Stomach (tissue), 4 donors: ENCODE results near the gene ECM1.

Source experiments
- CTCF ChIP-seq, 7 experiments: fragments of 450-650 bp in 4 of 7; fragments of 200-600 bp in 3 of 7; sonication (generic) in 3 of 7; IDR thresholded peaks; one replicate each; pipeline ENCODE4 v1.5.1; 2016 to 2019; ENCODE audit warnings: antibody characterized with exemption in 7 of 7, control low read depth in 2 of 7, mild to moderate bottlenecking in 1 of 7
- POLR2A ChIP-seq, 4 donors: fragments of 450-650 bp; IDR thresholded peaks; one replicate each; pipeline ENCODE4 v1.6.1; 2016; ENCODE audit warnings: antibody characterized with exemption in 4 of 4, control low read depth in 2 of 4, mild to moderate bottlenecking in 1 of 4, moderate library complexity in 1 of 4
- POLR2AphosphoS5 ChIP-seq, 3 donors: sonication (generic); formaldehyde crosslinking; IDR thresholded peaks; one replicate each; pipeline ENCODE4 v1.6.1; 2016; ENCODE audit warnings: antibody characterized with exemption in 3 of 3

GRCh38 chr1:150516616-150517015, 8.7 kb downstream of the ECM1 start:
- TF ChIP-seq CTCF (IDR thresholded peaks at IDR 0.05) (no peak), POLR2AphosphoS5 (IDR thresholded peaks at IDR 0.05) (no peak), POLR2A (IDR thresholded peaks at IDR 0.05) (no peak)
